ENCODE data around the gene TNFRSF1A.

DNA sequence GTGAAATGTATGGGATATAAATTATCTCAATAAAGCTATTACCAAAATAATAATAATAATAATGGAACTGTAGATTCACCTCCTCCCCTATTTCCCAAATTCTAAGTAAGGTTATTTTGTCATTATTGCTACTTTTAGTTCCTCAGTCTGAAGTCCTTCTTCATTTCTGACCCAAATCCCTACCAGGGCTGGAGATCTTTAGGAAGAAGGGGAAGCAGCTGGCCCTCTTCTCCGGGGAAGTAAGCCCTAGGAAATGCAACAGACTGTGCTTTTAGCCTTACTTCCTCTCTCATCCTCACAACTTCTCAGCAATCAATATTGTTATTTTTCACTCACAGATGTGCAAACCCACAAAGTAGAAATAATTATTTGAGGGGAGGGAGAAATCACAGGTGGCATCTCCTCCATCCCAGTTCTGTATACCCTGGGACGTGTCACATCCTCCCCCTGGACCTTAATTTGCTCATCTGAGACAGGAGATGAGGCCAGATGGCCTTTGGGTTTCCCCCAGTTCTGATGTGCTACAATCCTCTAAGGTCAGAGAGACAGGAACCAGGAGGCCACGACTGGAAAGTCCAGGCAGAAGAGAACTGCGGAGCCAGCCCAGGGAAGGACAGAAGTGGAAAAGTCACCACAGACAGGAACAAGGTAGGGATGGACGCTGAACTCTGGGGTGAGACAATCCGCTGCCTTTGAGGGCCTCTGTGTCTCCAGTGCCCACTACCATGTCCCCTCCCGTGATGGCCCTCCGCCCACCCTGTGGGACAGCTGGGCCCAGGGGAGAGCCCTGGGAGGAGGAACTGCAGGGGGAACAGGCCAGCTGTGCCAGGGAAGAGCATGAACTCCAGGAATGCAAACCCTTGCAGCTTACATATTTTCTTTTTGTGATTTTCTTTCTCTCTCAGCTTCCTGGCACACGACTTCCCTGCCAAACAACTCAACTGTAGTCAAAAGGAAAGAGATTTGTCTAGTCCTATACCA is 10.6 kb upstream of the TNFRSF1A start:
- TF ChIP-seq, protein P1, sequence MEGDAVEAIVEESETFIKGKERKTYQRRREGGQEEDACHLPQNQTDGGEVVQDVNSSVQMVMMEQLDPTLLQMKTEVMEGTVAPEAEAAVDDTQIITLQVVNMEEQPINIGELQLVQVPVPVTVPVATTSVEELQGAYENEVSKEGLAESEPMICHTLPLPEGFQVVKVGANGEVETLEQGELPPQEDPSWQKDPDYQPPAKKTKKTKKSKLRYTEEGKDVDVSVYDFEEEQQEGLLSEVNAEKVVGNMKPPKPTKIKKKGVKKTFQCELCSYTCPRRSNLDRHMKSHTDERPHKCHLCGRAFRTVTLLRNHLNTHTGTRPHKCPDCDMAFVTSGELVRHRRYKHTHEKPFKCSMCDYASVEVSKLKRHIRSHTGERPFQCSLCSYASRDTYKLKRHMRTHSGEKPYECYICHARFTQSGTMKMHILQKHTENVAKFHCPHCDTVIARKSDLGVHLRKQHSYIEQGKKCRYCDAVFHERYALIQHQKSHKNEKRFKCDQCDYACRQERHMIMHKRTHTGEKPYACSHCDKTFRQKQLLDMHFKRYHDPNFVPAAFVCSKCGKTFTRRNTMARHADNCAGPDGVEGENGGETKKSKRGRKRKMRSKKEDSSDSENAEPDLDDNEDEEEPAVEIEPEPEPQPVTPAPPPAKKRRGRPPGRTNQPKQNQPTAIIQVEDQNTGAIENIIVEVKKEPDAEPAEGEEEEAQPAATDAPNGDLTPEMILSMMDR (IDR thresholded peaks at IDR 0.05; ENCODE audit: low read depth, low read length, missing input control) = no peak
- TF ChIP-seq, protein P2, sequence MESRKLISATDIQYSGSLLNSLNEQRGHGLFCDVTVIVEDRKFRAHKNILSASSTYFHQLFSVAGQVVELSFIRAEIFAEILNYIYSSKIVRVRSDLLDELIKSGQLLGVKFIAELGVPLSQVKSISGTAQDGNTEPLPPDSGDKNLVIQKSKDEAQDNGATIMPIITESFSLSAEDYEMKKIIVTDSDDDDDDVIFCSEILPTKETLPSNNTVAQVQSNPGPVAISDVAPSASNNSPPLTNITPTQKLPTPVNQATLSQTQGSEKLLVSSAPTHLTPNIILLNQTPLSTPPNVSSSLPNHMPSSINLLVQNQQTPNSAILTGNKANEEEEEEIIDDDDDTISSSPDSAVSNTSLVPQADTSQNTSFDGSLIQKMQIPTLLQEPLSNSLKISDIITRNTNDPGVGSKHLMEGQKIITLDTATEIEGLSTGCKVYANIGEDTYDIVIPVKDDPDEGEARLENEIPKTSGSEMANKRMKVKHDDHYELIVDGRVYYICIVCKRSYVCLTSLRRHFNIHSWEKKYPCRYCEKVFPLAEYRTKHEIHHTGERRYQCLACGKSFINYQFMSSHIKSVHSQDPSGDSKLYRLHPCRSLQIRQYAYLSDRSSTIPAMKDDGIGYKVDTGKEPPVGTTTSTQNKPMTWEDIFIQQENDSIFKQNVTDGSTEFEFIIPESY (IDR thresholded peaks at IDR 0.05) = no peak
- TF ChIP-seq SP1 (IDR thresholded peaks at IDR 0.05) (no peak), HNF4A (conservative IDR thresholded peaks at IDR 0.05) (no peak), RAD21 (IDR thresholded peaks at IDR 0.05) (no peak), EGR1 (IDR thresholded peaks at IDR 0.05; ENCODE audit: low read depth in 2 of 2) (no peak), GABPA (IDR thresholded peaks at IDR 0.05 in 1 of 2, conservative IDR thresholded peaks at IDR 0.05 in 1 of 2) (no peak), YY1 (IDR thresholded peaks at IDR 0.05) (no peak), TAF1 (conservative IDR thresholded peaks at IDR 0.05) (no peak), FOXA1 (IDR thresholded peaks at IDR 0.05) (no peak), JUND (IDR thresholded peaks at IDR 0.05) (no peak), RXRA (IDR thresholded peaks at IDR 0.05) (no peak)
- TF ChIP-seq, protein P3, sequence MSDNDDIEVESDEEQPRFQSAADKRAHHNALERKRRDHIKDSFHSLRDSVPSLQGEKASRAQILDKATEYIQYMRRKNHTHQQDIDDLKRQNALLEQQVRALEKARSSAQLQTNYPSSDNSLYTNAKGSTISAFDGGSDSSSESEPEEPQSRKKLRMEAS (IDR thresholded peaks at IDR 0.05) = no peak
- TF ChIP-seq, protein P4, sequence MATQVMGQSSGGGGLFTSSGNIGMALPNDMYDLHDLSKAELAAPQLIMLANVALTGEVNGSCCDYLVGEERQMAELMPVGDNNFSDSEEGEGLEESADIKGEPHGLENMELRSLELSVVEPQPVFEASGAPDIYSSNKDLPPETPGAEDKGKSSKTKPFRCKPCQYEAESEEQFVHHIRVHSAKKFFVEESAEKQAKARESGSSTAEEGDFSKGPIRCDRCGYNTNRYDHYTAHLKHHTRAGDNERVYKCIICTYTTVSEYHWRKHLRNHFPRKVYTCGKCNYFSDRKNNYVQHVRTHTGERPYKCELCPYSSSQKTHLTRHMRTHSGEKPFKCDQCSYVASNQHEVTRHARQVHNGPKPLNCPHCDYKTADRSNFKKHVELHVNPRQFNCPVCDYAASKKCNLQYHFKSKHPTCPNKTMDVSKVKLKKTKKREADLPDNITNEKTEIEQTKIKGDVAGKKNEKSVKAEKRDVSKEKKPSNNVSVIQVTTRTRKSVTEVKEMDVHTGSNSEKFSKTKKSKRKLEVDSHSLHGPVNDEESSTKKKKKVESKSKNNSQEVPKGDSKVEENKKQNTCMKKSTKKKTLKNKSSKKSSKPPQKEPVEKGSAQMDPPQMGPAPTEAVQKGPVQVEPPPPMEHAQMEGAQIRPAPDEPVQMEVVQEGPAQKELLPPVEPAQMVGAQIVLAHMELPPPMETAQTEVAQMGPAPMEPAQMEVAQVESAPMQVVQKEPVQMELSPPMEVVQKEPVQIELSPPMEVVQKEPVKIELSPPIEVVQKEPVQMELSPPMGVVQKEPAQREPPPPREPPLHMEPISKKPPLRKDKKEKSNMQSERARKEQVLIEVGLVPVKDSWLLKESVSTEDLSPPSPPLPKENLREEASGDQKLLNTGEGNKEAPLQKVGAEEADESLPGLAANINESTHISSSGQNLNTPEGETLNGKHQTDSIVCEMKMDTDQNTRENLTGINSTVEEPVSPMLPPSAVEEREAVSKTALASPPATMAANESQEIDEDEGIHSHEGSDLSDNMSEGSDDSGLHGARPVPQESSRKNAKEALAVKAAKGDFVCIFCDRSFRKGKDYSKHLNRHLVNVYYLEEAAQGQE (IDR thresholded peaks at IDR 0.05) = no peak

Measured in liver (tissue), 3 donors.